ENCODE measurements around the gene SHBG.
"Not testable (repeated sequence)": the region's sequence is repeated elsewhere in the genome, so short reads cannot be mapped to it uniquely, and the experiment has no call there.

The SHBG gene

GRCh38 chr17:7629939-7630571 lies at the start of gene SHBG:
Gene SHBG, plus strand, starts transcription at chr17:7630135. Its CDS starts 38 bp downstream, at chr17:7630173.
- no peak for DNase-seq (ENCODE audit: low read depth in 2 of 2)

GRCh38 chr17:7580604-7581575 lies 49.0 kb upstream of the SHBG start:
- DNase-seq (ENCODE audit: low read depth in 2 of 2) = no peak

- DNase-seq (ENCODE audit: low read depth in 2 of 2) = no peak
Measured at GRCh38 chr17:7582396-7583252, 47.3 kb upstream of the SHBG start.

- peak; percentile 82 to 87 for DNase-seq (ENCODE audit: low read depth in 2 of 2)
Measured at GRCh38 chr17:7583253-7584109, 46.5 kb upstream of the SHBG start, which contains the start of gene MPDU1. Gene MPDU1, plus strand, starts transcription at chr17:7583852. Its CDS starts 11 bp downstream, at chr17:7583863.

- DNase-seq (ENCODE audit: low read depth in 2 of 2) = no peak
Measured at GRCh38 chr17:7586673-7587419, 43.1 kb upstream of the SHBG start.

GRCh38 chr17:7587420-7588151 lies 42.3 kb upstream of the SHBG start:
- no peak for DNase-seq (ENCODE audit: low read depth in 2 of 2)

GRCh38 chr17:7588553-7589203 lies 41.3 kb upstream of the SHBG start:
- DNase-seq (ENCODE audit: low read depth in 2 of 2) = no peak

DNA sequence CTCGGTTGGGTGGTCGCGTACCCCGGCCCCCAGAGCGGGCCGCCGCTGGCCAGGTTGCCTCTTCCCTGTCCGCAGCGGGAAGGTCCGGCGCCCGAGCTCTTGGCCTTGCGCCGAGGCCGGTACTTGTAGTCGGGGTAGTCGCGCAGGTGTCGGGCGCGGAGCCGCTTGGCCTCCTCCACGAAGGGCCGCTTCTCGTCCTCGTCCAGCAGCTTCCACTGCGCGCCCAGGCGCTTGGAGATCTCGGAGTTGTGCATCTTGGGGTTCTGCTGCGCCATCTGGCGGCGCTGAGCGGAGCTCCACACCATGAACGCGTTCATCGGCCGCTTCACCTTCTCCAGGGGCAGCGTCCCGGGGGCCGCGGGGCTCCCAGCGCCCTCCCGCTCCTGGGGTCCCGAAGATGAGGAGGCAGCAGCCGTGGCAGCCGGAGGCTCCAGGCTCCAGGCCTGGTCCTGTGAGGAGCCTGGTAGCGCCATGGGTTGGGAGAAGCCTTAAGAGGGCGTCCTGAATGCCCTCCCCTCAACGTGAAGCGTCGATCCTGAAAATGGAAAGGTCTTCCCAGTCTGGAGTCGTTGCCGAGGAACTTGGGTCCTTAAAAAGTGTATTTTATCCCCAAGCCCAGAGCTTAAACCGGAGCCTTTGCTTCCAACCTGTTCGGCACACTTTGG lies 40.6 kb upstream of the SHBG start:
- DNase-seq (ENCODE audit: low read depth in 2 of 2) = peak; percentile 34 to 44

DNA sequence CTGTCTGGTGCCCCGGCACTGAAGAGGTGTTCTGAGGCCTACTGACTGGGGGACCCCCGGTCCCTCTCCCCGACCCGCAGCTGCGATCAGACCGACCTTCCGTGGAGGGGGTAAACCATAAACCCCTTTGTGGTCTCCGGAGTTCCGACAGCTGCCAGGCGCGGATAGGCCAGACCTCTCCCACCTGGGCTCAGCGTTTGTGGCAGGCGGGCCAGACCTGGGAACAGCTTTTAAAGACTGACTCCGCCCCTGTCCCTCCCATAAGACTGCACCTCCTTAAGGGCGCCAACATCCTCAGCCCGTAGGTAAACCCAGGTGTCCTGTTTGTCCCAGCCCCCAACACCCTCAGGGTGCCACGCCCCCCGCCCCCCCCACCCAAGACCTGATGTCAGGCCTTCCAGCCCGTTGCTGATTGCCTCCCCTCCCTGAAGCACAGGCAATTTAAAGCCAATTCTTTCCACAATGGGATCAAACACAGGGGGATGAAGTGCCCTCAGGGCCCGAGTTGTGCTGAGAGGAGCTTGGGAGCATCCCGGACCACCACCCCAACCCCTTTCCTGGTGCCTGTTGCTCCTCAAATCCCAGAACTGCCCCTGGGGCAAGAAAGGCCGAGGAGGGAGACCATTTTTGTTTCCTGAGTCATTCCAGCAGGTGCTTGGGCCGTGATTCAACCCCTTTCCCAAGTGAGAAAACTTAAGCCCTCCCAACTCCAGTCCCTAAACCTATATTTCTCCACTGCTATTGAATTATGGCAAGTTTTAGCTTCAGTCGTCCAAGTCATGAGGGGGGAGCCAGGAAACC lies 39.8 kb upstream of the SHBG start, which contains the start of gene SOX15:
Gene SOX15, minus strand, starts transcription at position 204 of the 801 bp plus-strand sequence. CDS start 418 bp downstream, outside the sequence.
- DNase-seq (ENCODE audit: low read depth in 2 of 2) = no peak

DNA sequence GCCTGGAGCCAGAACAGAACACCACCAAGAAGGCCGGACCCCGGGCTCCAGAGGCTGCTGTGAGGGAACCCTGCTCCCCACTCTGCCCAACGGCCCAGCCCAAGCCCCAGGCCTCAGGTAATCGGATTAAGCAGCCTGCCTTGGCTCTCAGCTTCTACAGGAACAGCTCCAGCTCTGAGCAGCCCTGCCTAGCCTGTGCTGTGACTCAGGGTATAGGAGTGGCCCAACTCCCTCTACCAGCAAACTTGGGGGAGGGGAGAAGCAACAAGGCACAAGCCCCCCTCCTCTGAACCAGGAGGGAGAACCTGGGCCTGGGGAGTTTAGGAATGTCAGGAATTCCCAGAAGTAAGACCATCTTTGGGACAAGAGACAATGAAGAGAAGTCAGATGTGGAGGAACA lies 39.2 kb upstream of the SHBG start:
- no peak for DNase-seq (ENCODE audit: low read depth in 2 of 2)

GRCh38 chr17:7591596-7591995 lies 38.3 kb upstream of the SHBG start:
- no peak for DNase-seq (ENCODE audit: low read depth in 2 of 2)

DNA sequence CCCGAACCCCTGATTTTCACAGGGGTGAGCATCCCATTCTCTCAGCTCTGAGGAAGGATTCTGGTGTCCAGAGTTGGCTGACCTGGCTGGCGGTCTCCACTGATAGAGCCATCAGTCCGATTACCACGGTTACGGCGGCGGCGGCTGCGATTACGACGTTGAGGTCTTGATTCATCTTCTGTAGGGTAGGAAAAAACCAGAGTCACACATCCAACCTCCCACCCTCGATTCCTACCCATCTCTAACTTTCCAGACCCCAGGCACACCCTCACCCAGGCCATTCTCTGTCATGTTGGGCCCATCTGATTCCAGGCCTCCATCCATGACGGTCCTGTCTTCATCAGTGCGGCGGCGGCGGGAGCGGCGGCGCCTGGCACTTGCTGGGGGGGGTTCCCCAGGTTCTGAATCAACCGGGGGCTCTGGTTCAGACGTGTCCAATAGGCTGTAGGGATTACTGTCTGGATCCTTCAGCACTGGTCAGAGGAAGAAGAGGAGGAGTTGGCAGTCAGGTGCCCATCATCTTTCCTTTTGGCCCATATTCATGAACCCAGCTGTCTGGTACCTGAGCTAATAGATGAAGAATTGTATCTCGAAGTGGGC lies 37.4 kb upstream of the SHBG start:
- no peak for DNase-seq (ENCODE audit: low read depth in 2 of 2)

GRCh38 chr17:7593296-7593695 lies 36.6 kb upstream of the SHBG start:
- DNase-seq (ENCODE audit: low read depth in 2 of 2) = no peak

GRCh38 chr17:7597561-7597960 lies 32.4 kb upstream of the SHBG start:
- DNase-seq (ENCODE audit: low read depth in 2 of 2) = not testable (repeated sequence)

- DNase-seq (ENCODE audit: low read depth in 2 of 2) = no peak
Measured at GRCh38 chr17:7606280-7606679, 23.7 kb upstream of the SHBG start.

GRCh38 chr17:7610641-7611040 lies 19.3 kb upstream of the SHBG start:
- no peak for DNase-seq (ENCODE audit: low read depth in 2 of 2)

Data from stimulated activated CD8-positive, alpha-beta memory T cell treated with anti-CD3 and anti-CD28 coated beads, Interleukin-2, amount 100 ng/mL, for 1 hour (primary cell).